IMR-90 (cell line): Measurements from ENCODE around the gene ITPKB. TPM values are rescaled to one million over a fixed set of nuclear protein-coding genes. Genes with fewer than 3 reads are reported as not detected.

ENCODE experiments used
- ATAC-seq: fragments of 200-7000 bp; cut with Tn5 transposase; 2 replicates; pipeline ENCODE4 v1.9.1; 2020; ENCODE audit warnings: low read depth, mild to moderate bottlenecking, moderate library complexity
- BruUV-seq: library from RNA; stranded (reverse); fragments of 400-500 nt; replicated peaks from 2 replicates; lab custom pipeline; 2021; lab: Mats Ljungman, UMichigan
- CTCF ChIA-PET: fragments of 300-600 bp; formaldehyde crosslinking; extraction: SDS; loops from one replicate; lab custom pipeline; 2021; ENCODE audit warnings: antibody characterized with exemption; lab: Yijun Ruan, JAX
- POLR2A ChIA-PET: fragments of 300-600 bp; sonication (Branson Sonifier 250); formaldehyde crosslinking; loops from one replicate; lab custom pipeline; 2022; ENCODE audit warnings: antibody characterized with exemption; ENCODE audit not compliant: unreplicated experiment; lab: Charles Lee
- DNase-seq: peaks from one replicate; pipeline ENCODE4 v3.0.0; 2013
- H2AFZ ChIP-seq: replicated peaks from 2 replicates; pipeline ENCODE3; 2013; ENCODE audit warnings: low read length, mild to moderate bottlenecking; ENCODE audit not compliant: poor library complexity
- H2AK5ac ChIP-seq: 2 replicates; pipeline ENCODE4 v1.6.1; 2013; ENCODE audit warnings: low read depth, low read length, inconsistent platforms
- H2AK9ac ChIP-seq: replicated peaks from 2 replicates; pipeline ENCODE3; 2013; ENCODE audit warnings: mild to moderate bottlenecking, low read depth, low read length, moderate library complexity; ENCODE audit not compliant: poor library complexity
- H2BK120ac ChIP-seq: 2 replicates; pipeline ENCODE4 v1.6.1; 2013; ENCODE audit warnings: low read depth, low read length, inconsistent platforms
- H2BK15ac ChIP-seq: 3 replicates; pipeline ENCODE4 v1.6.1; 2013; ENCODE audit warnings: low read depth, low read length, inconsistent platforms
- H2BK20ac ChIP-seq: 2 replicates; pipeline ENCODE4 v1.6.1; 2013; ENCODE audit warnings: low read depth, mild to moderate bottlenecking, inconsistent platforms, low read length, moderate library complexity
- H2BK5ac ChIP-seq: 2 replicates; pipeline ENCODE4 v1.6.1; 2013; ENCODE audit warnings: mild to moderate bottlenecking, low read depth, low read length, inconsistent platforms; ENCODE audit not compliant: poor library complexity, severe bottlenecking
- H3K14ac ChIP-seq: replicated peaks from 2 replicates; pipeline ENCODE4 v1.6.1; 2013; ENCODE audit warnings: low read depth, low read length, inconsistent platforms
- H3K18ac ChIP-seq: 2 replicates; pipeline ENCODE4 v1.6.1; 2013; ENCODE audit warnings: low read depth, low read length, control low read depth
- H3K23ac ChIP-seq: 2 replicates; pipeline ENCODE4 v1.6.1; 2013; ENCODE audit warnings: low read depth, low read length, inconsistent platforms
- H3K27ac ChIP-seq: 2 replicates; pipeline ENCODE4 v1.5.1; 2013; ENCODE audit warnings: mild to moderate bottlenecking, control low read depth, low read length; ENCODE audit not compliant: insufficient read depth
- H3K27me3 ChIP-seq: 2 replicates; pipeline ENCODE4 v1.6.1; 2013; ENCODE audit warnings: low read length; ENCODE audit not compliant: control insufficient read depth, insufficient read depth
- H3K36me3 ChIP-seq: 2 replicates; pipeline ENCODE4 v1.6.1; 2013; ENCODE audit warnings: low read length, mixed read lengths; ENCODE audit not compliant: control insufficient read depth, insufficient read depth
- H3K4ac ChIP-seq: 2 replicates; pipeline ENCODE4 v1.6.1; 2013; ENCODE audit warnings: low read depth, low read length, inconsistent platforms
- H3K4me1 ChIP-seq: 2 replicates; pipeline ENCODE4 v1.6.1; 2013; ENCODE audit warnings: low read length, mixed read lengths; ENCODE audit not compliant: control insufficient read depth, insufficient read depth
- H3K4me2 ChIP-seq: 2 replicates; pipeline ENCODE4 v1.6.1; 2013; ENCODE audit warnings: low read depth, mild to moderate bottlenecking, control low read depth, low read length, moderate library complexity
- H3K4me3 ChIP-seq: 2 replicates; pipeline ENCODE4 v1.5.1; 2013; ENCODE audit warnings: low read depth, mild to moderate bottlenecking, control low read depth, low read length, moderate library complexity; ENCODE audit not compliant: insufficient read depth
- H3K56ac ChIP-seq: 2 replicates; pipeline ENCODE4 v1.6.1; 2013; ENCODE audit warnings: low read length, inconsistent platforms; ENCODE audit not compliant: insufficient read depth; ENCODE audit errors: extremely low read depth
- H3K79me1 ChIP-seq, 2 experiments: 2 replicates each; pipeline ENCODE4 v1.6.1; 2013; ENCODE audit warnings: low read length in 2 of 2, inconsistent platforms in 1 of 2, low read depth in 1 of 2
- H3K9ac ChIP-seq: 2 replicates; pipeline ENCODE4 v1.6.1; 2013; ENCODE audit warnings: low read depth, low read length, control low read depth
- H3K9me1 ChIP-seq: 2 replicates; pipeline ENCODE4 v1.6.1; 2013; ENCODE audit warnings: low read length, inconsistent platforms; ENCODE audit not compliant: insufficient read depth
- H3K9me3 ChIP-seq: 2 replicates; pipeline ENCODE4 v1.6.1; 2013; ENCODE audit warnings: low read length; ENCODE audit not compliant: control insufficient read depth, insufficient read depth
- H4K20me1 ChIP-seq: 2 replicates; pipeline ENCODE4 v1.6.1; 2013; ENCODE audit warnings: low read length, inconsistent platforms; ENCODE audit not compliant: insufficient read depth
- H4K5ac ChIP-seq: 2 replicates; pipeline ENCODE4 v1.6.1; 2013; ENCODE audit warnings: mild to moderate bottlenecking, low read depth, low read length, control low read depth
- H4K8ac ChIP-seq, 2 experiments: 2 replicates each; pipeline ENCODE4 v1.6.1; 2013; ENCODE audit warnings: low read depth in 2 of 2, low read length in 2 of 2, control low read depth in 1 of 2, inconsistent platforms in 1 of 2
- H4K91ac ChIP-seq: 2 replicates; pipeline ENCODE4 v1.6.1; 2013; ENCODE audit warnings: low read depth, low read length, inconsistent platforms; ENCODE audit not compliant: insufficient read depth
- BHLHE40 ChIP-seq: fragments of 150-350 bp; IDR thresholded peaks from 2 replicates; pipeline ENCODE4 v1.6.1; 2016; ENCODE audit warnings: mild to moderate bottlenecking, low read depth, low read length
- CHD1 ChIP-seq: IDR thresholded peaks from 2 replicates; pipeline ENCODE4 v1.6.1; 2012; ENCODE audit warnings: low read depth, low read length, improper control_type of control experiment
- CTCF ChIP-seq: conservative IDR thresholded peaks from 2 replicates; pipeline ENCODE4 v1.5.1; 2012; ENCODE audit warnings: mild to moderate bottlenecking, low read depth, low read length, improper control_type of control experiment
- FOS ChIP-seq: fragments of 150-350 bp; IDR thresholded peaks from 2 replicates; pipeline ENCODE4 v1.6.1; 2016; ENCODE audit warnings: low read depth, low read length
- MAFK ChIP-seq: IDR thresholded peaks from 2 replicates; pipeline ENCODE4 v1.6.1; 2012; ENCODE audit warnings: low read depth, low read length, improper control_type of control experiment
- MAZ ChIP-seq: IDR thresholded peaks from 2 replicates; pipeline ENCODE4 v1.6.1; 2012; ENCODE audit warnings: low read depth, mild to moderate bottlenecking, low read length, improper control_type of control experiment, moderate library complexity, borderline replicate concordance
- MXI1 ChIP-seq: IDR thresholded peaks from 2 replicates; pipeline ENCODE4 v1.6.1; 2012; ENCODE audit warnings: low read depth, mild to moderate bottlenecking, low read length, moderate library complexity, borderline replicate concordance
- NFE2L2 ChIP-seq: fragments of 150-350 bp; IDR thresholded peaks from 2 replicates; pipeline ENCODE4 v1.6.1; 2016; ENCODE audit warnings: low read depth, mild to moderate bottlenecking, low read length
- POLR2A ChIP-seq: IDR thresholded peaks from 2 replicates; pipeline ENCODE4 v1.6.1; 2012; ENCODE audit warnings: mild to moderate bottlenecking, low read depth, low read length
- RAD21 ChIP-seq: IDR thresholded peaks from 2 replicates; pipeline ENCODE4 v1.6.1; 2012; ENCODE audit warnings: low read length, improper control_type of control experiment
- RCOR1 ChIP-seq: IDR thresholded peaks from 2 replicates; pipeline ENCODE4 v1.6.1; 2012; ENCODE audit warnings: mild to moderate bottlenecking, low read length, improper control_type of control experiment; ENCODE audit not compliant: insufficient replicate concordance
- RFX5 ChIP-seq: IDR thresholded peaks from 2 replicates; pipeline ENCODE4 v1.8.0; 2012; ENCODE audit warnings: low read depth, mild to moderate bottlenecking, low read length, moderate library complexity
- SMC3 ChIP-seq: fragments of 150-350 bp; IDR thresholded peaks from 2 replicates; pipeline ENCODE4 v1.6.1; 2016; ENCODE audit warnings: low read depth, mild to moderate bottlenecking, antibody characterized with exemption, low read length, moderate library complexity
- USF2 ChIP-seq: fragments of 150-350 bp; IDR thresholded peaks from 2 replicates; pipeline ENCODE4 v1.6.1; 2017; ENCODE audit warnings: mild to moderate bottlenecking, antibody characterized with exemption, low read length, low read depth
- WGBS, 2 experiments: methylation state at CpG; one replicate each; pipeline versions ENCODE4 v1.1.5 to v1.1.7; 2013; ENCODE audit warnings: missing lambda C conversion rate in 2 of 2; ENCODE audit not compliant: insufficient read length in 1 of 2; ENCODE audit errors: extremely low coverage in 2 of 2; 5-methylcytosine and 5-hydroxymethylcytosine counted together
- dilution Hi-C: fragments of 300-500 bp; cut with HindIII; formaldehyde crosslinking; loops from one replicate; pipeline ENCODE4 v1.14.3; 2018; ENCODE audit warnings: low sequenced_read_pairs; ENCODE audit not compliant: unreplicated experiment
- in situ Hi-C: fragments of 300-500 bp; cut with MboI; formaldehyde crosslinking; loops from 3 replicates; pipeline ENCODE4 v1.14.3; 2019; ENCODE audit warnings: low sequenced_read_pairs, inconsistent platforms, mixed read lengths
- intact Hi-C: fragments of 100-400 bp; cut with micrococcal nuclease; formaldehyde crosslinking; loops from 2 replicates; pipeline ENCODE4 v1.10.0; 2022
- polyA plus RNA-seq, 3 experiments: library from polyadenylated mRNA; depleted of rRNA; stranded (reverse); fragments of >200 nt; gene quantifications; 2 replicates each; pipeline ENCODE4 v1.2.3, GENCODE V29; 2012; ENCODE audit warnings: low replicate concordance in 1 of 3
- total RNA-seq: library from RNA; depleted of rRNA; stranded (reverse); fragments of >200 nt; gene quantifications from 2 replicates; pipeline ENCODE4 v1.2.3, GENCODE V29; 2012

The ITPKB gene
- total and polyA plus RNA-seq, 2 of the 4 experiments (the other 2 are of a cell fraction) = 0.72 to 1.4 TPM

GRCh38 chr1:226641671-226642231 is 97.3 kb downstream of the ITPKB start:
- peaks cover 5% of the 10 kb centered on the region; the same call in 1 of the 2 replicates for H3K9me1 ChIP-seq
- ChIA-PET CTCF (interaction anchor here (0.7 kb wide), 1 partner anchor 15 kb away, joined by 3 read pairs; no protein-coding TSS in a partner anchor), POLR2A (no interaction called here)
- no peak overlapping the region for H2AFZ ChIP-seq
- H2BK20ac ChIP-seq = no peak overlapping the region
- DNase-seq (no peak), ATAC-seq (no peak)
- H3K27me3 ChIP-seq = no peaks in the 10 kb centered on the region
- H3K36me3 ChIP-seq = no peaks in the 10 kb centered on the region; the same call in 1 of the 2 replicates
- no peak for TF ChIP-seq FOS
- TF ChIP-seq RCOR1 = no peak
- TF ChIP-seq MAFK = no peak
- TF ChIP-seq USF2 = no peak
- no peak for TF ChIP-seq SMC3
- no peak for TF ChIP-seq MXI1
- no peak for TF ChIP-seq NFE2L2
- TF ChIP-seq BHLHE40 = no peak
- no peak for TF ChIP-seq RFX5
- no peak for TF ChIP-seq MAZ
- TF ChIP-seq POLR2A = no peak
- no peak for TF ChIP-seq CHD1
- no peak for TF ChIP-seq RAD21
- no peak for TF ChIP-seq CTCF
- in situ Hi-C loops = no loop called here
- H3K18ac ChIP-seq = no peak overlapping the region
- H3K4me1 ChIP-seq = peaks cover 22% of the 10 kb centered on the region
- BruUV-seq = no TSS peak
- H3K27ac ChIP-seq = no peak overlapping the region
- H4K91ac ChIP-seq = no peak overlapping the region
- no peak overlapping the region for H2AK9ac ChIP-seq
- H2AK5ac ChIP-seq = no peak overlapping the region; the same call in 1 of the 2 replicates
- no peaks in the 10 kb centered on the region for H3K9me3 ChIP-seq
- H3K79me1 ChIP-seq = no peaks in the 10 kb centered on the region
- H2BK15ac ChIP-seq = no peak overlapping the region
- WGBS, 2 experiments = 93% methylated on average over 12 of the region's 23 CpGs; no CpG with 5 or more reads in 1 of the 2 experiments
- dilution Hi-C loops = no loop called here
- H2BK5ac ChIP-seq = no peak overlapping the region
- H3K4ac ChIP-seq = no peak overlapping the region
- no peak overlapping the region for H3K23ac ChIP-seq
- H3K56ac ChIP-seq = no peak overlapping the region
- no peak overlapping the region for H4K8ac ChIP-seq
- H3K4me2 ChIP-seq = no peak overlapping the region
- no peak overlapping the region for H4K5ac ChIP-seq
- intact Hi-C loops = no loop called here
- no peak overlapping the region for H3K14ac ChIP-seq
- H3K4me3 ChIP-seq = no peak overlapping the region
- H2BK120ac ChIP-seq = no peak overlapping the region
- H3K9ac ChIP-seq = no peak overlapping the region
- H4K20me1 ChIP-seq = no peaks in the 10 kb centered on the region
